ENCODE measurements around the gene MEX3D. TPM values are rescaled to one million over a fixed set of nuclear protein-coding genes. Genes with fewer than 3 reads are reported as not detected.

The MEX3D gene
- total RNA-seq, 1 experiment from 2014 or later: 69.2 TPM

DNA sequence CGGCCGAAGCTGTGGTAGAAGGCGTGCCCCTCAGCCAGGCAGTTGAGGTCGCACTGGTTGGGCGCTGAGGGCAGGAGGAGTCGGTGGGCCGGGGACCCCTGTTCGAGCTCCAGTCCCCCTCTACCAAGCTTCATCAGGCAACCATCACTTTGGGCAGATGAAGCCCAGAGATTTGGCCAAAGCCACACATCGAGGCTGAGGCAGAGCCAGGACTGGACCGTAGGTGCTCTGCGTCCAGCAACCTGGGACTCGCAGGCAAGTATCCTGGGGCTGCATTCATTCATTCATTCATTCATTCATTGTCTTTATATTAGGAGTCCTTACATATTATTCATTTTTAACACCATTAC lies 59.6 kb downstream of the MEX3D start:
- no peak for ATAC-seq
- H3K9me2 ChIP-seq (ENCODE audit: insufficient read depth): no peaks in the 10 kb centered on the region
- BruUV-seq (replicated peaks): TSS peak; percentile 78
- ChIA-PET POLR2A (interaction anchor here (1.2 to 1.4 kb wide), 3 partner anchors 18 to 63 kb away, joined by 3 to 6 read pairs (median 6); partner anchors contain the start of gene REEP6), RAD21 (ENCODE audit: low non-redundant PET in 1 of 2, low total read pairs in 2 of 2, uncharacterized antibody in 2 of 2, unreplicated experiment in 2 of 2) (no interaction called here), CTCF (interaction anchor here (1.0 to 1.1 kb wide), 2 partner anchors 15 to 37 kb away, joined by 3 to 4 read pairs; no protein-coding TSS in a partner anchor)
- peaks cover 10% of the 10 kb centered on the region; the same call in 1 of the 2 replicates for H3K79me2 ChIP-seq (ENCODE audit: insufficient read depth, low read length)
- peaks cover 27 to 65% of the 10 kb centered on the region in 2 experiments for H3K4me1 ChIP-seq (ENCODE audit: control insufficient read depth in 1 of 2, insufficient read depth in 2 of 2, low read length in 2 of 2)
- peak overlapping the region; percentile 19 to 45; a peak in 3 of 4 replicates for H3K4me3 ChIP-seq (replicated peaks in 1 of 2; ENCODE audit: low read depth in 1 of 2, low read length in 2 of 2)
- H3K4me2 ChIP-seq (ENCODE audit: low read length): peak overlapping the region; percentile 92
- no peaks in the 10 kb centered on the region for H3K9me3 ChIP-seq (ENCODE audit: control insufficient read depth in 1 of 2, insufficient read depth in 1 of 2, low read depth in 1 of 2, low read length in 2 of 2)
- TF ChIP-seq, protein P1, sequence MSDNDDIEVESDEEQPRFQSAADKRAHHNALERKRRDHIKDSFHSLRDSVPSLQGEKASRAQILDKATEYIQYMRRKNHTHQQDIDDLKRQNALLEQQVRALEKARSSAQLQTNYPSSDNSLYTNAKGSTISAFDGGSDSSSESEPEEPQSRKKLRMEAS (IDR thresholded peaks at IDR 0.05): no peak
- TF ChIP-seq FOSL1 (IDR thresholded peaks at IDR 0.05; ENCODE audit: low read depth) (no peak), EGR1 (IDR thresholded peaks at IDR 0.05; ENCODE audit: low read depth) (no peak), SIN3A (IDR thresholded peaks at IDR 0.05; ENCODE audit: low read depth) (no peak), SRF (IDR thresholded peaks at IDR 0.05; ENCODE audit: low read depth) (no peak), YY1 (IDR thresholded peaks at IDR 0.05; ENCODE audit: extremely low read depth, insufficient replicate concordance, low read depth, low read length) (no peak), POLR2AphosphoS5 (IDR thresholded peaks at IDR 0.05; ENCODE audit: low read depth, low read length) (no peak), ZFX (IDR thresholded peaks at IDR 0.05) (no peak), ELF1 (IDR thresholded peaks at IDR 0.05; ENCODE audit: borderline replicate concordance, low read depth) (no peak), CEBPB (IDR thresholded peaks at IDR 0.05; ENCODE audit: low read depth) (no peak), RAD21 (IDR thresholded peaks at IDR 0.05; ENCODE audit: low read depth) (no peak), SP1 (IDR thresholded peaks at IDR 0.05; ENCODE audit: low read depth) (no peak), ZNF274 (IDR thresholded peaks at IDR 0.05; ENCODE audit: low read depth, low read length) (no peak)
- TF ChIP-seq, protein P2, sequence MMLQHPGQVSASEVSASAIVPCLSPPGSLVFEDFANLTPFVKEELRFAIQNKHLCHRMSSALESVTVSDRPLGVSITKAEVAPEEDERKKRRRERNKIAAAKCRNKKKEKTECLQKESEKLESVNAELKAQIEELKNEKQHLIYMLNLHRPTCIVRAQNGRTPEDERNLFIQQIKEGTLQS (IDR thresholded peaks at IDR 0.05): no peak
- TF ChIP-seq, protein P3, sequence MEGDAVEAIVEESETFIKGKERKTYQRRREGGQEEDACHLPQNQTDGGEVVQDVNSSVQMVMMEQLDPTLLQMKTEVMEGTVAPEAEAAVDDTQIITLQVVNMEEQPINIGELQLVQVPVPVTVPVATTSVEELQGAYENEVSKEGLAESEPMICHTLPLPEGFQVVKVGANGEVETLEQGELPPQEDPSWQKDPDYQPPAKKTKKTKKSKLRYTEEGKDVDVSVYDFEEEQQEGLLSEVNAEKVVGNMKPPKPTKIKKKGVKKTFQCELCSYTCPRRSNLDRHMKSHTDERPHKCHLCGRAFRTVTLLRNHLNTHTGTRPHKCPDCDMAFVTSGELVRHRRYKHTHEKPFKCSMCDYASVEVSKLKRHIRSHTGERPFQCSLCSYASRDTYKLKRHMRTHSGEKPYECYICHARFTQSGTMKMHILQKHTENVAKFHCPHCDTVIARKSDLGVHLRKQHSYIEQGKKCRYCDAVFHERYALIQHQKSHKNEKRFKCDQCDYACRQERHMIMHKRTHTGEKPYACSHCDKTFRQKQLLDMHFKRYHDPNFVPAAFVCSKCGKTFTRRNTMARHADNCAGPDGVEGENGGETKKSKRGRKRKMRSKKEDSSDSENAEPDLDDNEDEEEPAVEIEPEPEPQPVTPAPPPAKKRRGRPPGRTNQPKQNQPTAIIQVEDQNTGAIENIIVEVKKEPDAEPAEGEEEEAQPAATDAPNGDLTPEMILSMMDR (IDR thresholded peaks at IDR 0.05 in 2 of 3, conservative IDR thresholded peaks at IDR 0.05 in 1 of 3; ENCODE audit: borderline replicate concordance in 1 of 3, insufficient read depth in 1 of 3, low read depth in 2 of 3, low read length in 2 of 3): no peak
- TF ChIP-seq, protein P4, sequence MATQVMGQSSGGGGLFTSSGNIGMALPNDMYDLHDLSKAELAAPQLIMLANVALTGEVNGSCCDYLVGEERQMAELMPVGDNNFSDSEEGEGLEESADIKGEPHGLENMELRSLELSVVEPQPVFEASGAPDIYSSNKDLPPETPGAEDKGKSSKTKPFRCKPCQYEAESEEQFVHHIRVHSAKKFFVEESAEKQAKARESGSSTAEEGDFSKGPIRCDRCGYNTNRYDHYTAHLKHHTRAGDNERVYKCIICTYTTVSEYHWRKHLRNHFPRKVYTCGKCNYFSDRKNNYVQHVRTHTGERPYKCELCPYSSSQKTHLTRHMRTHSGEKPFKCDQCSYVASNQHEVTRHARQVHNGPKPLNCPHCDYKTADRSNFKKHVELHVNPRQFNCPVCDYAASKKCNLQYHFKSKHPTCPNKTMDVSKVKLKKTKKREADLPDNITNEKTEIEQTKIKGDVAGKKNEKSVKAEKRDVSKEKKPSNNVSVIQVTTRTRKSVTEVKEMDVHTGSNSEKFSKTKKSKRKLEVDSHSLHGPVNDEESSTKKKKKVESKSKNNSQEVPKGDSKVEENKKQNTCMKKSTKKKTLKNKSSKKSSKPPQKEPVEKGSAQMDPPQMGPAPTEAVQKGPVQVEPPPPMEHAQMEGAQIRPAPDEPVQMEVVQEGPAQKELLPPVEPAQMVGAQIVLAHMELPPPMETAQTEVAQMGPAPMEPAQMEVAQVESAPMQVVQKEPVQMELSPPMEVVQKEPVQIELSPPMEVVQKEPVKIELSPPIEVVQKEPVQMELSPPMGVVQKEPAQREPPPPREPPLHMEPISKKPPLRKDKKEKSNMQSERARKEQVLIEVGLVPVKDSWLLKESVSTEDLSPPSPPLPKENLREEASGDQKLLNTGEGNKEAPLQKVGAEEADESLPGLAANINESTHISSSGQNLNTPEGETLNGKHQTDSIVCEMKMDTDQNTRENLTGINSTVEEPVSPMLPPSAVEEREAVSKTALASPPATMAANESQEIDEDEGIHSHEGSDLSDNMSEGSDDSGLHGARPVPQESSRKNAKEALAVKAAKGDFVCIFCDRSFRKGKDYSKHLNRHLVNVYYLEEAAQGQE (IDR thresholded peaks at IDR 0.05; ENCODE audit: low read depth): no peak
- TF ChIP-seq, protein P5, sequence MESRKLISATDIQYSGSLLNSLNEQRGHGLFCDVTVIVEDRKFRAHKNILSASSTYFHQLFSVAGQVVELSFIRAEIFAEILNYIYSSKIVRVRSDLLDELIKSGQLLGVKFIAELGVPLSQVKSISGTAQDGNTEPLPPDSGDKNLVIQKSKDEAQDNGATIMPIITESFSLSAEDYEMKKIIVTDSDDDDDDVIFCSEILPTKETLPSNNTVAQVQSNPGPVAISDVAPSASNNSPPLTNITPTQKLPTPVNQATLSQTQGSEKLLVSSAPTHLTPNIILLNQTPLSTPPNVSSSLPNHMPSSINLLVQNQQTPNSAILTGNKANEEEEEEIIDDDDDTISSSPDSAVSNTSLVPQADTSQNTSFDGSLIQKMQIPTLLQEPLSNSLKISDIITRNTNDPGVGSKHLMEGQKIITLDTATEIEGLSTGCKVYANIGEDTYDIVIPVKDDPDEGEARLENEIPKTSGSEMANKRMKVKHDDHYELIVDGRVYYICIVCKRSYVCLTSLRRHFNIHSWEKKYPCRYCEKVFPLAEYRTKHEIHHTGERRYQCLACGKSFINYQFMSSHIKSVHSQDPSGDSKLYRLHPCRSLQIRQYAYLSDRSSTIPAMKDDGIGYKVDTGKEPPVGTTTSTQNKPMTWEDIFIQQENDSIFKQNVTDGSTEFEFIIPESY (IDR thresholded peaks at IDR 0.05; ENCODE audit: extremely low read depth, insufficient replicate concordance, low read length): no peak
- H4K20me1 ChIP-seq (ENCODE audit: insufficient read depth): no peaks in the 10 kb centered on the region
- no peak for DNase-seq (ENCODE audit: low read depth, low spot score)
- no peaks in the 10 kb centered on the region for H3K36me3 ChIP-seq (ENCODE audit: control insufficient read depth in 1 of 2, insufficient read depth in 2 of 2, low read length in 2 of 2)
- H2AFZ ChIP-seq (ENCODE audit: low read depth, low read length, poor library complexity, severe bottlenecking): no peak overlapping the region
- intact Hi-C loops (cut with micrococcal nuclease): no loop called here
- peak overlapping the region; percentile 26; the same call in 1 of the 2 replicates for H3K9ac ChIP-seq (ENCODE audit: low read length)
- H3K27ac ChIP-seq (ENCODE audit: low read depth, low read length): peak overlapping the region; percentile 96
- no peaks in the 10 kb centered on the region for H3K27me3 ChIP-seq (ENCODE audit: insufficient read depth, low read length)

Data from HCT116 (cell line).